AG09319 (cell line): ENCODE results near the gene CLPSL1.

ENCODE experiments used
- DNase-seq: peaks from one replicate; pipeline ENCODE4 v3.0.0-alpha.2; 2010; ENCODE audit warnings: low read depth; ENCODE audit errors: extremely low read depth
- TF ChIP-seq, protein P1 (sequence below): IDR thresholded peaks from 2 replicates; pipeline ENCODE4 v1.5.1; 2011; ENCODE audit warnings: low read depth, mild to moderate bottlenecking, inconsistent platforms, low read length, moderate library complexity

The CLPSL1 gene

DNA sequence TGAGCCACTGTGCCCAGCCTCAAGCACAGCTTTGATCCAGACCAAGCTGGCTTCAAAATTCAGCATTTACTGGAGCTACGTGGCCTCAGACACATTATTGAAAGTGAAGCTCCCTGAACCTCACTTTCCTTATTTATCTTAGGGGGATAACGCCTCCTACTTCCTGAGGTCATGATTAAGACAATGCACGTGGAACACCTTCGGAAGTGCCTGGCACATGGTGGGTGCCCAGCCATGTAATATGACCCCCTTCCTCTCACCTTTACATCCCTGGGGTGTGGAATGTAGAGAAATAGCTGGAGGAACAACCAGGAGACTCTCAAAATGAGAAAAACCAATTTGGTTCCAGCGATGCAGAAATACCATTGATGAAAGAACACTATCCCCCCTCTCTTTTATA lies 17.9 kb downstream of the CLPSL1 start:
- TF ChIP-seq, protein P1, sequence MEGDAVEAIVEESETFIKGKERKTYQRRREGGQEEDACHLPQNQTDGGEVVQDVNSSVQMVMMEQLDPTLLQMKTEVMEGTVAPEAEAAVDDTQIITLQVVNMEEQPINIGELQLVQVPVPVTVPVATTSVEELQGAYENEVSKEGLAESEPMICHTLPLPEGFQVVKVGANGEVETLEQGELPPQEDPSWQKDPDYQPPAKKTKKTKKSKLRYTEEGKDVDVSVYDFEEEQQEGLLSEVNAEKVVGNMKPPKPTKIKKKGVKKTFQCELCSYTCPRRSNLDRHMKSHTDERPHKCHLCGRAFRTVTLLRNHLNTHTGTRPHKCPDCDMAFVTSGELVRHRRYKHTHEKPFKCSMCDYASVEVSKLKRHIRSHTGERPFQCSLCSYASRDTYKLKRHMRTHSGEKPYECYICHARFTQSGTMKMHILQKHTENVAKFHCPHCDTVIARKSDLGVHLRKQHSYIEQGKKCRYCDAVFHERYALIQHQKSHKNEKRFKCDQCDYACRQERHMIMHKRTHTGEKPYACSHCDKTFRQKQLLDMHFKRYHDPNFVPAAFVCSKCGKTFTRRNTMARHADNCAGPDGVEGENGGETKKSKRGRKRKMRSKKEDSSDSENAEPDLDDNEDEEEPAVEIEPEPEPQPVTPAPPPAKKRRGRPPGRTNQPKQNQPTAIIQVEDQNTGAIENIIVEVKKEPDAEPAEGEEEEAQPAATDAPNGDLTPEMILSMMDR, result no peak
- DNase-seq, result no peak

DNA sequence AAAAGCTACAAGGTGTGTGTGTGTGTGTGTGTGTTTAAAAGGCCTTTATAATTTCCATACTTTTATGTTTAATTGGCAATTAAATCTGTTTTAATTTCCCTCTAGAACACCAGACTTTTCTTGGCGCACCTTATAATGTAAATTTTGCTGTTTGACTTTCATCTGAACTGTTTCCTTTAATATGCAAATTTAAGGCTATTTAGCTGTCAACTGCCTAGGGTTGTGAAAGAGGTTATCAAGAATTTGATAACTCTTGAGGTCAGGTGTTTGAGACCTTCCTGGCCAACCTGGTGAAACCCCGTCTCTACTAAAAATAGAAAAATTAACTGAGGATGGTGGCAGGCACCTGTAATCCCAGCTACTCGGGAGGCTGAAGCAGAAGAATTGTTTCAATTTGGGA lies 20.3 kb downstream of the CLPSL1 start:
- TF ChIP-seq, protein P1, result no peak
- no peak for DNase-seq

DNA sequence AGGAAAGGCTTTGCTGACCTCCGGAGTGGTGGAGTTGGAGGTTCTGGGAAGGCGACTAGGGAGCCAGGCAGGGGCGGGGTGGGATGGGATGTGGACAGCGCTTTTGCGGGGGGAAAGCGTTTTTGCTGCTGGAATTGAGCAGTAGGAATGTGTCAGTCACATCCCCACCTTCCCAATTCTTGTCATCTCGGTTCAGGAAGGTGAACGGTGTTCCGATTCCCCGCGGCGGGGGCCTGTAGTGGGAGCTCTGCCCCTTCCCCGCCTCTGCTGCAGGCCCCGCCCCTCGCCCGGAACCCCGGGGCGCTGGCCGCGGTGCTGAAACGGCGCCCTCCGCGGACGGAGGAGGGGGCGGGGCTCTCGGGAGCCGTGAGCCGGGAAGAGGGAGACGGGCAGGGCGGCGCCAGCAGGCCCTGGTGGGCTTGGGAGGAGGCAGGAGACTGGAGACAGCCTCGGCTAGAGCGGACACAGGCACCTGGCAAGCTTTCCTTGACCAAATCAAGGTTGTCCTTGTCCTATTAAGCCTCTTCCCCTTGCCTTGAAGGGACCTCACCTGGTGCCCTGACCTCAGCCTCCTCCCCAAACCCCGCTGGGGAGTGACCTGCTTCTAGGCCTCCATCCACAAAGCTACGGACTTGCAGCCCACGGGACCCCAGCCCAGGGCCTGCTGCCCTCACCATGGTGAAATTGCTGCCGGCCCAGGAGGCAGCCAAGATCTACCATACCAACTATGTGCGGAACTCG lies 24.3 kb downstream of the CLPSL1 start, which contains the start of gene LHFPL5:
Gene LHFPL5, plus strand, starts transcription at position 357 of the 741 bp plus-strand sequence. Its CDS starts 319 bp downstream, at position 676.
- TF ChIP-seq, protein P1, result no peak
- DNase-seq, result no peak

DNA sequence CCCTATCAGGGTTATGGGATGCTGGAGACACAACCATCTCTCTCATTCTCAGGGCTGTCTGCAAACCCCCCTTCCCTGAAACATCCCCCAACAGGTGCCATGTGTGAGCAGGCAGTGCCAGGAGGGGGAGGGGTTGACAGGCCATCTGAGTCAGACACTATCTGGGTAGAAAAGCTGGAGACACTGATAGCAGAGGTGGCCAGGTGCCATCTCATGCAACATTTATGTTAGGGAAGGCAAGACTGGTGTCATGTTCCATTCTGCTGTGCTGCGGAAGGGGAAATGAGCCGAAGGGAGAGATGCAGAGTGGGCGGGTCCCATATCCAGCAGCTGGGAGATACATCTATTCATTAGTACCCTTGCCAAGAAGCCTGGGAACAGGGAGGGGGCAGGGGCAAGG lies 27.9 kb downstream of the CLPSL1 start:
- TF ChIP-seq, protein P1, result no peak
- DNase-seq, result no peak

DNA sequence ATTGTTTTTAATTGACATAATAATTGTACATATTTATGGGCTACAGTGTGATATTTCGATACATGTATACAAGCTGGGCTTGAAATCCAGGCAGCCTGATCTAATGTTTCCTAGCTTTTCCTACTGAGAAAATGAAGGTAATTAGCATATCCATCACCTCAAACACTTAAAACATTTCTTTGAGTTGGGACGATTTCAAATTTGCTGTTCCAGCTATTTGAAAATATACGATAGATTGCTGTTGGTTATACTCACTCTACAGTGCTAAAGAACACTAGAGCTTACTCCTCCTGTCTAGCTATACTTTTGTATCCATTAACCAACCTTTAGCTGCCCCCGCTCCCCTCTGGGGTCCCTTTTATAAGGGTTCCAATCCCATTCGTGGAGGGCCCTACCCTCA lies 29.0 kb downstream of the CLPSL1 start:
- DNase-seq, result no peak
- TF ChIP-seq, protein P1, result no peak

DNA sequence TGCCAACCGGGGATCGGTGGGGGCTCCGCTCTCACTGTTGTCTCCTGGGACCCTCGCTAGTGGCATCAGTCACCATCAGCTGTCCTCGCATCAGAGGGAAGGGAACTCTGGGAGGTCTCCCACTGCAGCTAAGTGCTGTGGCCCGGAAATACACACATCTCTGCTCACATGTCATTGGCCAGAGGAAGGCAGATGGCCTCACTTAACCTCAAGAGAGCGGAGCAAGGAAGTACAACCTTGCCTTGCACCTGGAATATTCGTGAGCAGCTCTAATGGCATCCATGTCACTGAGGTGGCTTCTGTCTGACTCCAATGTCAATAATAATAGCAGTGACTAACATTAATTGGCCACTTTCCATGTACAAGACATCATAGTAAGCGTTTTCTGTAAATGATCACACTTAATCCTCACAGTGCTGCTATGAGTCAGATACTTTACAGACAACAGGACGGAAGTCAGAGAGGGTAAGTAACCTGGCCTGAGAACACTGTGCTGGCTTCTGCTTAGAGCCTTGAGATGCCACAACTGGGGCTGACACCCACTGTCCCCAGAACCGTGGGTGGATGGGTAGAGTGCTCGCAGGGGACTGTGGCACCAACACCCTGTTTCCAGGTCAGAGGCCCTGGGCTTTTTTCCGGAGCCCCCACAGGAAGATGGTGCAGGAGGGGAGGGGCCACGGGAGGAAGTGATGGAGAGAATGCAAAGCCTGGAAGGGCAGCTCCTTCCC lies 30.3 kb downstream of the CLPSL1 start:
- TF ChIP-seq, protein P1, result no peak
- DNase-seq, result no peak

DNA sequence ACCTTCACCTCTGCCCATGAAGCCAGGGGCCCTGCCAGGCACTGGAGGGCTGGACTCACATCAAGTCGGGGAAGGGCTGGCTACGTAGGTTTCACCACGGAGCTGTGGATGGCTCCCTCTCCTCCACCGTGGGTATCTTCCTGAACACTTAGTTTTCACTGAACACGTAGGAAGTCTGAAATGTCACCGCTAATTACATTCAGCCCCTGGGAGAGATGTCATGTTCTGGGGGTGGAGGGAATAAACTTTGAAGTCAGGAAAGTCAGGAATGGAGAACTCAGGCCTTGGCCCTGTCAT lies 30.8 kb downstream of the CLPSL1 start:
- TF ChIP-seq, protein P1, result no peak
- DNase-seq, result no peak
